NCI-H82 treated with DMSO at 0.1 percent for 48 hours (cell line): ENCODE data around the gene DMD.

Experiments
- DNase-seq: peaks from one replicate; lab custom pipeline; 2025; ENCODE audit not compliant: unreplicated experiment; lab: John Stamatoyannopoulos, UW

The DMD gene

DNA sequence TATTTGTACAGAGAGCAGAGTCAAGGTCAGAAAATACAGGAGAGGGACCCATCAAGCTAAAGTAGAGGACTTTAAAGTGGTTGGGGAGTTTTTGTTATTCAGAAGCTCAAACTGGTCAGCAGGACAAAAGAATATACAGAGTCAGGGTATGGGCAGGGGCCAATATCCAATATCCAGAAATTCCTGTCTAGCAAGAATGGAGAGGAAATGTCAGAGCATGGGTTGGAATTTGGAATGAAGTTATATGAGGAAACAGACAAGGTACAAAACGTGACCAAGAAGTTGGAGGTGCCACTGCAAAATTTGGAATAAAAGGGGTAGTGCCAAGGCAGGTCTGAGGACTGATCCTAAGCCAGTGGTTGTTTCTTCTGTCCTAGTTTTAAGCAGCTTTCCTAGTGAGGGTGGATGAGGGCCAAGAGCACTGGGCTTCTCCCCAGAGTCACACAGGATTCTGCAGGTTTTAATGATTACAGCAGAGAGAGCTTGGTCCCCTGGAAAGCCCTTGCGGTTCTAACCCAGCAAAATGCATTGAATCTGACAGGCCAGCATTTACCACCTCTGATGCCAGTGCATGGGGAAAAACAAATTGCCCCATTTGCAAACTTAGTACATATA is 1834.8 kb downstream of the DMD start:
- no peak for DNase-seq

DNA sequence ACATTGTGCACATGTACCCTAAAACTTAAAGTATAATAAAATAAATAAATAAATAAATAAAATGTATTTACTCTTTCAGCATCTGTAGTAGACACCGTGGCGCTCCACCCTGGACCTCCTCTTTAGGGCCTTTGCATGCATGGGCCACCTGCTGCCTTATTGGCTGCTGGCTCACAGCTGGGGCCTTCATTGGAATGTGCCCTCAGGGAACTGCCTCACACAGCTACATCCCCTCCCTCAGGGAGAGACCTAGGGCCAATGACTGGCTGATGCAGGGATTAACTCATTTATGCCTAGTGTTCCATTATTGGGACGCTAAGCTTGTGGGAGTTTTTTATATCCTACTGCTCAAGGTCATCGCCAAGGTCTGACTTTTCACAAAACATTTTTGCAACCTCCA is 1836.6 kb downstream of the DMD start:
- DNase-seq = no peak

DNA sequence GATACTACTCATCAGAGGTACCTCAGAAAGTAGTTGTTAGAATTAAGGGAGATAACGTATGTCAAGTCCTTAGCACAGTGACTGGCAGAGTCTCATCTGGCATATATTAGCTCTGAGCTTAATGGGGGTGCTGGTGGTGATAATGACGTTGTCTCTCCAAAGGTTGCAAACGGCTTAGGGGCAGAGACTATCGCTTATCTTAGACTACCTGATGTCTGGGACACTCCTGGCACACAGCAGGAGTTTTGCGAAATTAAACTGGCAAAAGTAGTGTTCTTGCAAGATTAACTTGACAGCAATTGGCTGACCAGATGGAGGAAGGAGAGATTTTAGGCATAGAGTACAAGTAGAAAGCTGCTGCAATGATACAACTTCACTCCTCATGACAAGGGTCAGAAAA is 1839.4 kb downstream of the DMD start:
- no peak for DNase-seq

DNA sequence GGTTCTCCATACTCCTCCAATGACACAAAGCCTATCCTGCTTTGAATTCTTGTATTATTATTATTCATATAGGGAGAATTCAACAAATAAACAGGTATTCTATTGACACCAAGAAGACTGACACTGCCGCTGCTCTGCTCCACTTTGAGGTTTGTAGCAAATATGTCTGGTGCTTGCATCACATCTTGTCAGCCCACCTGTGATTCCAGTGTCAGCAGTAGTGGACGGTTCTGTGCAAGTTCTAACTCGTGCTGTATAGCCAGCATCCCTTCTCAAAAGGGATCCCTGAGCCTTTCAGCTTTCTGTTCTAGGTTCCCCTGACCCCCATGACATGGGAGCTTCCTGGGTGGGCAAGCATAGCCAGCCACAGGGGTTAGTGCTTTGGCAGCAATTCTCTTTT is 1843.5 kb downstream of the DMD start:
- no peak for DNase-seq

DNA sequence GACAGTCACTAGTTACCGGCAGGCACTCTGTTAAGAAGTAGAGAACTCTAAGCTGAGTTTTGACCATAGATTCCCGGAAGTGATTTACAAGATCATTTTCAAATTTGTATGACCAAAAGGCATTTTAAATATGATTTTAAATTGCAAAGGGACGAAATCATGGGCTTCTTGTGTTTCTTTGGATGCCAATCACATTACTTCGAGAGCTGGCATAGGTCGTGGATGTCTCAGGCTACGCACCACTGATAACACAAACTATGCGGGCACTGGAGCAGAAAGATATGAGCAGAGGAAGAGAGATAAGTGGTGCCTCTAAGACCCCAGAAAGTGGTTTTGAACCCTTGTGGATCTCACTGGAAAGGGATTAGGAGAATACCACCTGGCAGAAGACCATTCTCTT is 1845.3 kb downstream of the DMD start:
- DNase-seq = peak; percentile 49

DNA sequence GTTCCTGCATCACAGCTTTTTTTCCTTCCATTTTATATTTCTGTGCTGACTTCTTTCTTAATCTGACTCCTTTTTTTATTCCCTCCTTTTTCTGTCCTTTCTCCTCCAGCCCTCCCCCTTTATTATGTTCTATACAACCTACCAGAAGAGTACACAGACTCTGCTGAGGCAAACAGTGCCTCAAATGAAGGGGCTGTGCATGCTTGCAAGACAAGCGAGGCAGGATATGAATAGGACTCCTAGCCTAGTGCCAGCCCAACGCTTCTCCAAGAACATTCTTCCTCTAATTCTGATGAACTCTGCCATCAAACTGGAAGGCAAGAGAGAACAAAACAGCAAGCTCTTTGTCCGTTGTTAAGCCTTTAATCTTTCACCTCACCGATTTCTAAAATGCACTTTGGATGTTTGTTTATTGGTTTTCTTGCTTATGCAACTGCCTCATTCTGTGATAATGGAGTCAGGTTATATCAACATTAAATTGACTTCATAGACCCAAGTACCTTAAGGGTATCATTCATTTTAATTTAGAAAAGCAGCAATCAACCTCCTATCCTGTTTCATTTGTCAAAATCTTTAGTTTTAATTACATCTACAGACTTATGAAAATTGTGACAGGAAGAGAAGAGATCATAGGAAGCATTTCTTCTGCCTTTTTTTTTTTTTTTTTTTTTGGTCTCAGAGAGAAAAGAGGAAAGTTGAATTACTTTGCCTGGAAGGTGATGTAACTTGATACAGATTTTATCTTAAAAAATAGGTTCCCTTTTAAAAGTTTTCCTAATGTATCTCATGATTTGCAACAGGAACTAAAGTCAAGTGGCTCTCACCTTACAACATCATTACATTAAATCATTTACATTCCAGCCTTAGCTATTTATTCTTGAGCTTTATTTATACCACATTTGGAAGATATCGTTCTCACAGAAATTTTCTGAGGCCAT is 1854.8 kb downstream of the DMD start:
- no peak for DNase-seq

DNA sequence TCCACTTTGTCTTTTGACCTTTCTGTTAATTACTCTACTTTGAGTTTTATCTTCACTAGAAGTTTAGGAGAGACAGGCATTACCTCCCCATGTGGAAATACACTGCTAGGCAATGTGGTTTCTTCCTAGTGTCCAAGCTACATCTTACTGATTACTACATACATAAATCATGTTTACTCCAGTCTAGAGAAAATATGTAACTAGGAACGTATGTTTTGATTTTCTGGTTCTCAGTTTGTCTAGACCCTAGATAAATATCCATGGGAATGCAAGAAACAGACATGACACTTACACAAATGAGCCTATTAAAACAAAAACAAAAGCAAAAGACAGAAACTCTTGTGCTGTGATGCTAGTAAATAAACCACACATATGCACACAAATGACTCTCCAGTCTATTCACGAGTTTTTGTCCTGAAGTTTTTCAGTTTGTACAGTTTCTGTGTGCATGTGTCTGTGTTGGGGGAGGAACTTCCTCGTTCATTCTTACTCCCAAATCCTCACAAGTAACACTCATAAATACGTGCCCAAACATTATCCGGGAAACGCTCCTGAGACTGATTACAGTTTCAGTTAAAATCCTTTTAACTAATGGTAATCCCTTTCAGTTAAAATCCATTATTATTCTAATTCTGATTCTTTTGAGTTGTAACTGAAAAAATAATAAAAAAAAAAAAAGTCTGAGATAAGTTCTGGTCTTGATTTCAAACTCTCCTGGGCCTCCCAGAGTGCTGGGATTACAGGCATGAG is 1856.0 kb downstream of the DMD start:
- no peak for DNase-seq

DNA sequence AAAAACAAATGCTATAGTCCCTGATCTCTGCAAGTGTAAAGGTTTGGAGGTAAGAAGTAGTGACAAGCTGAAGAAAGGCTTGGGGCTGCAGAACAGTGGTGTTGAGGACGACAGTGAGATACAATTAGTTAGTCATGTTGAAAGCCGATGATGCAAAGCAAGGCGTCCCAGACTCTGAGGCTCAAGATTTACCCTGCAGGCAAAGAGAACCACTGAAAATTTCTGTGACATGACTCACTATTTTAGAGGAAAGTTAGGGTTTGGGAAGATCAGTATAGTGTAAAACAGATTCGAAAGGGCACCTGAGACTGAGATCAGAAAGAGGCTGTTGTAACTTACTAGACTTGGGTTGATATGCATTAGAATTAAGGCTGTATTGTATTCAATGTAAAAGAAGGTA is 1858.3 kb downstream of the DMD start:
- no peak for DNase-seq

DNA sequence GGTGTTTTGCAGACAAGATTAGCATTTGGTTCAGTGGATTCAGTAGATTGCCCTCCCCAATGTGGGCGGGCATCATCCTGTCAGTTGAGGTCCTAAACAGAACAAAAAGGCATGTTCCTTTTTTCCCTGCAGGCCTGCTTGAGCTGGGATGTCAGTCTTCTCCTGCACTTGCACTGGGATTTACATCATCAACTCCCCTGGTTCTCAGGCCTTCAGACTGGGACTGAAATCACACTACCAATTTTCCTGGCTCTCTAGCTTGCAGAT is 1860.6 kb downstream of the DMD start:
- no peak for DNase-seq

DNA sequence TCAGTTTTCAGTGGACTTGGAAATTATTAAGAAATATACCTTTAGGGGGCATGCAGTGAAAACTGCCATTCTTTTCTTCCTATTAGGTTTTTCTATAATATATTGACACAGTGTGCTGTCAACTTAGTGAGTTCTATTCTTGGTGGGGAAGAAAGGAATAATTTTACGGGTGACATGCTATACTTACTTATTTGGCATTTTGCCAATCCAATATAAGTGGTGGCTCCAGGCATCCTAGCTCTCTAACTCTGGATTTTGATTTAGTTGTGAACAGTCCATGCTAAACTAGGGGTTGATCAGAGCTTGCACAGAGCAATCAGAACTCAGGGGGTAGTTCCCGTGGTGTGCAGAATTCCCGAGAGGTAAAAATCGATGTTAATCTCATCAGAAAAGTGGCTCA is 1861.8 kb downstream of the DMD start:
- no peak for DNase-seq

DNA sequence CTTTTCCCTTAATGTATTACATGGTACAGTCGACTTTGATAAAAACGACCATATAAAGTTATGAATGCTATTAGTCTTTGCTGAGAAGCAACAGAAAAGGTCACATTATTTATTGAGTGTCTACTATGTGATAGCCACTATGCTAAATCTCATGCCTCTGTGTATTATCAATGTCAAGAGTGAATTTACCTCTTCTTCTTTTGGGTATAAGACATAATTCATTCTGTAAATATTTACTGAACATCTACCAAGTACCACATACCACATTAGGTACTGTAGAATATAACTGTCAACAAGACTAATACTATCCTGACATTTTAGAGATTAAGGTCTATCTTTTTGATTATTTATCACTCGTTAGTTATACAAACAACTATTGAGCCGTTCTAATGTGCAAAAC is 1870.8 kb downstream of the DMD start:
- no peak for DNase-seq

DNA sequence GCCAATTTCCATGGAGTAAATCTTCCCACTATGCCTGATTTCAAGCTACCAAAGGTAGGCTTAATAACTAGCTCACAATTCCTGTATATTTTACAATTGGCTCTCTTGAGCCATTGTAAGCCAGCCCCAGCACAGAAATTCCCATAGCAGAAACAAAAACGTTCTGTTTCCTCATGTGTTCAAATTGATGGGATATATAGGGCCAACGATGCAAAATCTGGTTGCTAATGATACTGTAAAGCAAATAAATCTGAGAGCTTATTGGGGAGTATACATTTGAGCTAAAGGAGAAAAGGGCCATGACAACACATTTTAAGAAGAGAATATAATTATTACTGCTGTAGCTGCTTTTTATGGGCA is 1872.4 kb downstream of the DMD start:
- DNase-seq = no peak

DNA sequence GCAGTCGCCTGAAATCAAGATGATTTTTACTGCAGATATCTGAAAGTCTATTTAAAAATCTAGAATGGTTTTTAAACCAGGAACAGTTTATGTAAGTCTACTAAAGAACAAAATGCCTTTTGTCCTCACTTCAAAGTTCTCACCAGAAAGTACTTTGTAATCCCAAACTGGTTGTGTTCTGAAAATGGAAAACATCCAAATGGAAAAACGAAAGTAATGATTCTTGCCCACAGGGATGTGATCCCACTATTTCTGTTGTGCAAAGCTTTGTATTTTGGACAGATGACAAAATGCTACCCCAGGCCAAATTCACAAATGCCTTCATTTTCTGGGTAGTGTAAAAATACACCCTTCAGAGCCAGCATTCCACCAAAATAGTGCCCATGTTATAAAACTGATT is 1874.0 kb downstream of the DMD start:
- no peak for DNase-seq

DNA sequence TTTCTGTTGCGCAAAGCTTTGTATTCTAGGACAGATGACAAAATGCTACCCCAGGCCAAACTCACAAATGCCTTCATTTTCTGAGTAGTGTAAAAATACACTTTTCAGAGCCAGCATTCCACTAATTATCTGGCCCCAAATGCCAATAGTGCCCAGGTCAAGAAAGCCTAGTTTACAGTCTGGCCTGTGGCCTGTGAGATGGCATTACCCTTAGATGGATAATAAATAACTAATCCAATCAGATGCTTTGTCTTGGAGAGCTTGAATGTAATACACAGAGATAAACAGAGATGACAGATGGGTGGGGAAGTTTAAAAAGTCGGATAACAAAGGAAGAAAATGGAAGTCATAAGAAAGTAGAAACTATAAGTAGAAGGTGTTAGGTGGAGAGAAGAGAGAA is 1874.9 kb downstream of the DMD start:
- DNase-seq = no peak

DNA sequence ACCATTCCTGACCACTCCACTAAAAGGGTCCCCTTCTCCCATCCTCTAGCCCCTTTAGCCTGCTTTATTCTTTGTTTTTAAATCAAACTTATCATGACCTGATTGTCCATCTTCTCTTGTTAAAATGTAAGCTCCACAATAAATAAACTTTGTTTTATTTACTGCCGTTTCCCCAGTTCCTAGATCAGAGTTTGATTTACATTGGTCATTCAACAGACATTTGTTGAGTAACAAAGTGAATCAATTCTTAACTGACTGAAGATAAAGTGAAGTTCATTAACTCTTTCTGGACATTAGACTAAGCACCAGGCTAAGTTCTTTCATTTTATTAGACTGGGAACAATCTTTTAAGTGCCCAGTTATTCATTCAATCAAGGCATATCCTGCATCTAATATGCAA is 1876.4 kb downstream of the DMD start:
- no peak for DNase-seq

DNA sequence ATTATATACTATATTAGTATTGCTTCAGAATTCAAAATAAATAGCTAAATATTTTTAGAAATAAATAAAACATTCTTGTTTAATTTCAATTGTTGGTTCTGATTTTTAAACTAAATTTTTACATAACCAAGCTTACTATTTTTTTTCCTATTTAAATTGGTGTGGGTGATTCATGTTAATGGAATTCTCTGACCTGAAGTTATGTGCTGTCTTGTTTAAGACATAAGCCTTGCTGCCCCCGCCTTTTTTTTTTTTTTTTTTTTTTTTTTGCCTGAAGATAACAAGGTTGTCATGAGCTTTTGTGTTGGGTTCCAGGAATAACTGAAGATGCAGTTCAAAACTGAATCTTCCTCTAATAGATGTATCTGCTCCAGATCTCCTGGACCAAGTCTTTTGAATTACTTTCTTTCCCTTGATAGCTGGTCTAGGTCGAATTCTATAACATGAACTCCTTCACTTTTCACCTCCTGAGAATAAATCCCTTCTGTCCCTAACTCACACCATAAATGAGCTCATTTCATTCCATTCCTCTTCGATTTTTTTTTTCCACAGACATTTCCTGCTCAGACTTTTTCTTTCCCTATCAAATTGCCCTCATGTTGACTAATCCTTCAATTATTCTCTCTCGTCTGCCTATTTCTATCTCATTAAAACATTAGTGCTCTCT is 1878.1 kb downstream of the DMD start:
- DNase-seq = no peak

DNA sequence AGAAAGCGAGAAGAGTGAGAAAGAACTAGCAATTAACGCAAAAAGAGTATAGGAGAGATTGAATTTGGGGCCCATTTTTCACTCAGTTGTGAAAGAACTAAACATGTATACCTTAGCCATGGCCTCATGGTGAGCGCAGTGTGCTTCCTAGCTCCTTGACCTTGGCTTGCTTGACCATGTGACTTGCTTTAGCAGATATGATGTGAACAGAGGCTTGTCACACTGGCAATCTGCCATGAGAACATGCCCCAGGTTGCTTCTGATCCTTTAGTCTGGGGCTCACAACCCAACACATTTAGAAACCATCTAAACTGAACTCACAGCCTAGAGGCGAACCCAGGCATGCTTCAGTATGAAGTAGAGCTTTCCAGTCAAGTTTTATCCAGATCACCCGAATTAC is 1879.4 kb downstream of the DMD start:
- no peak for DNase-seq

DNA sequence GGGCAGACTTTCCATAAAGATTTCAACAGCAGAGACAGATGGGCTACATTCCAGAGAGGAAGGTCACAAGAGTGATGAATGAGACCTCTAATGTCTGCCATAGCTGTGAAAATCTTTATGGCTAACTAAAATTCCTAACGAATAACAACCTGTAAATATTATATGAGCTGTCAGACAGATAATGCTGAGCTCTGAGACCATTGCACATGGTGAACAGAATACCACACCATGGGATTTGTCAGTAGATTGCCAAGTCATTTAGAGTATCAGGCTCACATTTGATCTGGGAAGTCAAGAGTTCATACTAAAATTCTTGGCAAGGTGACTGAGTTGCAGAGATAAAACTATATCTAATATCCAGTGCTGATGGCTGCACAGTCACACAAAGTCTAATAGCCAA is 1880.3 kb downstream of the DMD start:
- no peak for DNase-seq

DNA sequence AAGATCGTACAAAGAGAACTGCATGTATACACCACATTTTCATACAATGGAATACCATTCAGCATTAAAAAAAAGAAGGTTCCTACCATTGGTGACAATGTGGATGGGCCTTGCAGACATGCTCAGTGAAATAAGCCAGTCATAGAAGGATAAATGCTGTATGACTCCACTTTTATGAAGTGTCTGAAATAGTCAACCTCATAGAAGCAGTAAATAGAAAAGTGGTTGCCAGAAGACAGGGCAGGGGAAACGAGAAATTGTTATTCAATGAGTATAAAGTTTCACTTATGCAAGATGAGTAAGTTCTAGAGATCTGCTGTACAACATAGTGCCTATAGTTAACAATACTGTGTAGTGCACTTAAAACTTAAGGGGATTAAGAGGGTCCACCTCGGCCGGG is 1882.1 kb downstream of the DMD start:
- no peak for DNase-seq

DNA sequence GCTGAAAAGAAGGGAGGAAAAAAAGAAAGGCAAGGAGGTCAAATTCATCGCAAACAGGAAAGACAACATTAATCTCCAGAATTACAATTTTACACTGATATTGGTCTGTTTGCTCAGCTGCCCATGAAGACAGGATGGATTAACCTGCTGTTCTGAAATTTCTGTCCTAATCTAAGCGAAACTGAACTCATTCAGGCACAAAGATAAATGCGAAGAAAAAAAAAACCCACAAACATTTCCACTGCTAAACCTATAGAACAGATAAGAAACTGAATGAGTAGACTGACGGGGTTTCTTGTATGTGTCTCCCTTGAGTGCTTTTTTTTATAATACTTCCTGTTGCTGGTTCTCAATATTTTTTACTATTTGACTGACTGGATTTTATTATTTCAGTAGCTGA is 1887.7 kb downstream of the DMD start:
- DNase-seq = no peak

DNA sequence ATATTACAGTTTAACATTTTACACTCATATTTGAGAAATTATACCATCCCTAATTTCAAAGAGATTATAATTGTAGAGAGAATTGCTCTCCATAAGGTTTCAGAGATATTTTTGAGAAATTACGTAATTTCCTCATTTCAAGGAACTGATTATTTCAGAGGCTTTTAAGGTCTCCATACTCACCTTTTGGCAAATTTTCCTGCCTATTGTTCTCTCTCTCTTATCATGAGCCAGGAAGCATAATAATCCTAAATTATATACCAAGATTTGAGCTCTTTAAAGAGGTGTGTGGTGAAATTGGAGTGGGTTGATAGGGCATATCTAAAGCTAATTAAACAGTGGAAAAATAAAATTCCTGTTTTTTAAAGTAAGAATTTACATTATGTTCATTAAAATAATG is 1890.6 kb downstream of the DMD start:
- no peak for DNase-seq

DNA sequence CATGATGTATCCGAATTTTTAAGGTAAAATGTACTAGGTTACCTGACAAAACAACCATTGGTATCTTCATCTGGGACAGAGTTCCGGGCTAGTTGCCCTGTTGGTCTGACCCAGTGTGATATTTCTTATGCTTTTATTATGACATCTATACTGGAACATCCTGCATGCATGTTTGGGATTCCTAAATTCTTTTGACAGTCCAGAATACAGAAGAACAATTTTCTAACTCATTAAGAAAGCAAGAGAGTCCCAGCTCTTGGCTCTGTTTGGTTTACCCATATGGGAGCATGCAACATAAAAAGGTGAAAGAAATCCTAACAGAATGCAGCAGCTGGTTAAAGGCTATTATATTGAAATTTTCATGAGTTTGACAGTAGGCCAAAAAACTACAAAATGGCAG is 1891.8 kb downstream of the DMD start:
- DNase-seq = no peak
